ENCODE results near the gene IREB2.

IREB2 gene

GRCh38 chr15:78421238-78421965, 16.6 kb upstream of the IREB2 start:
- H4K20me1 ChIP-seq (ENCODE audit: low read depth, low read length) = no peaks in the 10 kb centered on the region
- H3F3A ChIP-seq (ENCODE audit: insufficient read depth) = no peaks in the 10 kb centered on the region
- H3K4me2 ChIP-seq (ENCODE audit: low read depth, low read length, poor library complexity, severe bottlenecking) = no peak overlapping the region
- H3K79me2 ChIP-seq (ENCODE audit: insufficient read depth, low read length) = no peaks in the 10 kb centered on the region
- no peak overlapping the region for H3K9ac ChIP-seq (ENCODE audit: low read length)
- TF ChIP-seq CTCF (IDR thresholded peaks at IDR 0.05; ENCODE audit: insufficient read depth, low read length, poor library complexity, severe bottlenecking) = no peak
- TF ChIP-seq EZH2phosphoT487 (conservative IDR thresholded peaks at IDR 0.05; ENCODE audit: low read length) = no peak
- H3K4me3 ChIP-seq (ENCODE audit: insufficient read depth, low read length, poor library complexity, severe bottlenecking) = no peak overlapping the region
- no peaks in the 10 kb centered on the region for H3K9me2 ChIP-seq (replicated peaks; ENCODE audit: insufficient read depth, low read length)
- no peaks in the 10 kb centered on the region for H3K27me3 ChIP-seq (ENCODE audit: low read length)
- H3K27ac ChIP-seq (ENCODE audit: low read depth, low read length) = no peak overlapping the region
- H3K36me3 ChIP-seq (ENCODE audit: low read length) = no peaks in the 10 kb centered on the region
- H3K9me3 ChIP-seq (ENCODE audit: insufficient read depth, low read length) = no peaks in the 10 kb centered on the region
- H2AFZ ChIP-seq (ENCODE audit: low read depth, low read length, severe bottlenecking) = no peak overlapping the region

- H3K27ac ChIP-seq (ENCODE audit: low read depth, low read length) = no peak overlapping the region
- no peak for TF ChIP-seq EZH2phosphoT487 (conservative IDR thresholded peaks at IDR 0.05; ENCODE audit: low read length)
- TF ChIP-seq CTCF (IDR thresholded peaks at IDR 0.05; ENCODE audit: insufficient read depth, low read length, poor library complexity, severe bottlenecking) = peak; percentile 94
- no peaks in the 10 kb centered on the region for H4K20me1 ChIP-seq (ENCODE audit: low read depth, low read length)
- no peaks in the 10 kb centered on the region for H3K27me3 ChIP-seq (ENCODE audit: low read length)
- H3F3A ChIP-seq (ENCODE audit: insufficient read depth) = no peaks in the 10 kb centered on the region
- no peaks in the 10 kb centered on the region for H3K36me3 ChIP-seq (ENCODE audit: low read length)
- H3K9me3 ChIP-seq (ENCODE audit: insufficient read depth, low read length) = no peaks in the 10 kb centered on the region
- H3K9ac ChIP-seq (ENCODE audit: low read length) = no peak overlapping the region
- H3K9me2 ChIP-seq (replicated peaks; ENCODE audit: insufficient read depth, low read length) = no peaks in the 10 kb centered on the region
- H3K4me3 ChIP-seq (ENCODE audit: insufficient read depth, low read length, poor library complexity, severe bottlenecking) = no peak overlapping the region
- H3K4me2 ChIP-seq (ENCODE audit: low read depth, low read length, poor library complexity, severe bottlenecking) = no peak overlapping the region
- H2AFZ ChIP-seq (ENCODE audit: low read depth, low read length, severe bottlenecking) = no peak overlapping the region
- H3K79me2 ChIP-seq (ENCODE audit: insufficient read depth, low read length) = no peaks in the 10 kb centered on the region
Measured at GRCh38 chr15:78422571-78423340, 15.3 kb upstream of the IREB2 start.

GRCh38 chr15:78424673-78425072, 13.3 kb upstream of the IREB2 start:
- H3K4me3 ChIP-seq (ENCODE audit: insufficient read depth, low read length, poor library complexity, severe bottlenecking) = no peak overlapping the region
- H3K27me3 ChIP-seq (ENCODE audit: low read length) = no peaks in the 10 kb centered on the region
- TF ChIP-seq CTCF (IDR thresholded peaks at IDR 0.05; ENCODE audit: insufficient read depth, low read length, poor library complexity, severe bottlenecking) = no peak
- no peak for TF ChIP-seq EZH2phosphoT487 (conservative IDR thresholded peaks at IDR 0.05; ENCODE audit: low read length)
- H3K4me2 ChIP-seq (ENCODE audit: low read depth, low read length, poor library complexity, severe bottlenecking) = no peak overlapping the region
- no peak overlapping the region for H3K27ac ChIP-seq (ENCODE audit: low read depth, low read length)
- no peak overlapping the region for H3K9ac ChIP-seq (ENCODE audit: low read length)
- H3K9me3 ChIP-seq (ENCODE audit: insufficient read depth, low read length) = no peaks in the 10 kb centered on the region
- no peaks in the 10 kb centered on the region for H3K79me2 ChIP-seq (ENCODE audit: insufficient read depth, low read length)
- H3K9me2 ChIP-seq (replicated peaks; ENCODE audit: insufficient read depth, low read length) = no peaks in the 10 kb centered on the region
- no peak overlapping the region for H2AFZ ChIP-seq (ENCODE audit: low read depth, low read length, severe bottlenecking)
- H3F3A ChIP-seq (ENCODE audit: insufficient read depth) = no peaks in the 10 kb centered on the region
- H4K20me1 ChIP-seq (ENCODE audit: low read depth, low read length) = no peaks in the 10 kb centered on the region
- no peaks in the 10 kb centered on the region for H3K36me3 ChIP-seq (ENCODE audit: low read length)

All from SU-DHL-6 (cell line).